HAP-1 (cell line): ENCODE data around the gene TNFRSF11A.

Source experiments
- DNase-seq, 2 experiments: peaks; one replicate each; pipeline ENCODE4 v3.0.0-alpha.2; 2016 to 2020; ENCODE audit warnings: low spot score in 2 of 2
- H3K27me3 ChIP-seq: fragments of 250-450 bp; sonication (Bioruptor Pico); 2 replicates; pipeline ENCODE4 v1.5.1; 2020; ENCODE audit warnings: low read depth, mild to moderate bottlenecking, moderate library complexity
- H3K36me3 ChIP-seq: fragments of 250-450 bp; sonication (Bioruptor Pico); replicated peaks from 2 replicates; pipeline ENCODE4 v1.5.1; 2020; ENCODE audit warnings: mild to moderate bottlenecking
- H3K4me1 ChIP-seq: fragments of 250-450 bp; sonication (Bioruptor Pico); 2 replicates; pipeline ENCODE4 v1.5.1; 2020; ENCODE audit warnings: mild to moderate bottlenecking
- H3K4me3 ChIP-seq: fragments of 250-450 bp; sonication (Bioruptor Pico); 2 replicates; pipeline ENCODE4 v1.5.1; 2020; ENCODE audit warnings: mild to moderate bottlenecking, moderate library complexity
- H3K9me3 ChIP-seq: fragments of 250-450 bp; sonication (Bioruptor Pico); 2 replicates; pipeline ENCODE4 v1.5.1; 2020; ENCODE audit warnings: mild to moderate bottlenecking, moderate library complexity
- in situ Hi-C: fragments of 300-500 bp; cut with MboI; formaldehyde crosslinking; loops from 3 replicates; pipeline ENCODE4 v1.14.3; 2020; ENCODE audit warnings: low sequenced_read_pairs, inconsistent platforms, mixed read lengths

Gene TNFRSF11A

DNA sequence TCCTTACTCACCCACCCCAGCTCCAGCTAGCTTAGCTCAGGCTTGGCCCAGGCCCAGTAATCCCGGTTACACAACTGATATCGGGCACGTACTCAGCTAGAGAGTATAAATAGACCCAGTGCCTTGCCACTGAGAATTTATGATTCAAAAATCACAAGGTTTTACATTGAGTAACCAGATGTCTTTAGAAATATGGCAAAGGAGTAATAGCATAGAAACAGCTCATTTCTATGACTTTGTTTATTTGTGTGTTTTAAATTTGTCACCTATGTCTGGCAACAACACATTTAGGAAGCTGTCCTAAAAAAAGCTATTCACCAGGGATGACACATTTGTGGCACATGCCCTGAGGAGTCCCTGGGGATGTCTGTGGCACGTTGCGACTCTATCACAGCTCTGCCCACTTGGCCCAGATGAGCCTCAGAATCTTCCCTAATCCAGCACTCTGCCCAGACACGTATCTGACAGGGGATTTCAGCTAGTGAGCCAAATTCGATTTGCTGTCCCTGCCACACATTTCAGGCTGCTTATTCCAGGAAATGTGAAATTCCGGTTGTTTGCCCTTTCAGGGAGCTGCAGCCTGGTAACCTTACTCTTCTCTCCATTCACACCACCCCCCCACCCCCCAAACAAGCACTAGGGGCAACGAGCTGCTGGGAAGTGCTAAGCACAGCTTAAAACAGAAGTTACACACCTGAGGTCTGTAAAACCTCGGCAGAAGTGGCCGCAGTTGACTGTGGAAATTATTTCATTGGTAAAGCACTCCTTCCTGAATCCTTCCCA is 112.3 kb downstream of the TNFRSF11A start:
- Histone ChIP-seq H3K27me3 (no peaks in the 10 kb centered on the region), H3K36me3 (no peaks in the 10 kb centered on the region), H3K4me1 (no peaks in the 10 kb centered on the region), H3K4me3 (no peak overlapping the region), H3K9me3 (no peaks in the 10 kb centered on the region)
- in situ Hi-C loops = no loop called here
- DNase-seq = no peak

DNA sequence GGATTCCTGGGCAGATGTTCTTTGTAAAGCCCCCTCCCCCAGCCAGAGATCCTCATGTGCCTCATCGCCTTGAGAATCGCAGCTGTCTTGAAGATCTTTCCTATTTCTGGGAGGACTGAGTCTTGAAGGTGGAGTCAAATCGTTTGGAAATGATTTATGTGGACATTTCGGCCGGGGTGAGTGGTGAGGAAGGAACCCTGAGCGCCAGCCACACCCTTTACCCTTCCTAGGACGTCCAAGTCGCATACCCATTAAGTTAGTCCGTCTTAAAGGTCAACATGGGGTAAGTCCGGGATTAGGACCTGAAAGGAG is 112.9 kb downstream of the TNFRSF11A start:
- Histone ChIP-seq H3K36me3 (no peaks in the 10 kb centered on the region), H3K9me3 (no peaks in the 10 kb centered on the region), H3K27me3 (no peaks in the 10 kb centered on the region), H3K4me3 (no peak overlapping the region), H3K4me1 (no peaks in the 10 kb centered on the region)
- in situ Hi-C loops = no loop called here
- no peak for DNase-seq

DNA sequence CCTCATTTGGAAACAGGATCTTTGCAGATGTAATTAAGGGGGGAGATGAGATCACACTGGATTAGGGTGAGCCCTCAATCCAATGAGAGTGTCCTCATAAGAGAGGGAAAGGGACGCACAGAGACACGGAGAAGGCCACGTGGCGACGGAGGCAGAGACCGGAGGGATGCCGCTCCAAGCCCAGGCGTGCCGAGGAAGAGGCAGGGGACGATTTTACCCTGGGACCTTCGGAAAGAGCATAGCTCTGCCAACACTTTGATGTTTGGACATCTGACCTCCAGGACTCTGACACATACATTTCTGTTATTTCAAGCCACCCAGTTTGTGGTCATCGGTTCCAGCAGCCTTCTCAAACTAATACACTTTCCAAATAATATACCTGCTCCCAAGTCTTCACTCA is 113.3 kb downstream of the TNFRSF11A start:
- in situ Hi-C loops = no loop called here
- no peaks in the 10 kb centered on the region for H3K4me1 ChIP-seq
- H3K36me3 ChIP-seq = no peaks in the 10 kb centered on the region
- no peak for DNase-seq
- H3K27me3 ChIP-seq = no peaks in the 10 kb centered on the region
- no peaks in the 10 kb centered on the region for H3K9me3 ChIP-seq
- no peak overlapping the region for H3K4me3 ChIP-seq

DNA sequence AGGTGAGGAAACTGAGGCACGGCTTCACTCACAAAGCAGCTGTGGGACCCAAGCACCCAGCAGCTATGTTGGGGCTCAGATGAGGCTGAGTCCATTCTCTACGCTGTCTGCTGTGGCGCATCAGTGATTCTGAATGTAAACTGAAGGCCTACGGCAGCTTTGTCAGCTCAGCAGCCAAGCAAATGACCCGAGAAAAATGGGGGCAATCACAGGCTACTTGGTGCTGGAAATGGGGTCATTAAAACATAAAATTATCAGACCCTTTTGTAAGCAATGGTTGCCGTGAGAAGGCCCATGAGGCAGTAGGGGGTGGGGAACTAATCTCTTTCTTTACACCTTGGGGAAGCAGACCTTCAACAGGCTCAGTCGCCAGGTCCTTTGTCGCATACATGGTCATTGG is 113.8 kb downstream of the TNFRSF11A start:
- H3K36me3 ChIP-seq = no peaks in the 10 kb centered on the region
- no peak for DNase-seq
- H3K4me1 ChIP-seq = no peaks in the 10 kb centered on the region
- no peaks in the 10 kb centered on the region for H3K27me3 ChIP-seq
- no peaks in the 10 kb centered on the region for H3K9me3 ChIP-seq
- H3K4me3 ChIP-seq = no peak overlapping the region
- in situ Hi-C loops = no loop called here
